AG04449 (cell line): ENCODE results near the gene STH.

Experiments
- CTCF ChIA-PET: fragments of 350-600 bp; formaldehyde crosslinking; extraction: SDS; loops from one replicate; lab custom pipeline; 2021; ENCODE audit warnings: antibody characterized with exemption; lab: Yijun Ruan, JAX
- POLR2A ChIA-PET: fragments of 400-600, 350-600 bp; formaldehyde crosslinking; extraction: SDS; loops from one replicate; lab custom pipeline; 2020; ENCODE audit warnings: antibody characterized with exemption, inconsistent platforms; lab: Yijun Ruan, JAX
- DNase-seq: peaks from one replicate; pipeline ENCODE4 v3.0.0-alpha.2; 2010; ENCODE audit warnings: low read depth, low spot score
- H3K4me3 ChIP-seq: 2 replicates; pipeline ENCODE4 v1.5.1; 2011; ENCODE audit warnings: low read depth, mild to moderate bottlenecking, control low read depth, low read length
- TF ChIP-seq, protein P1 (sequence below): IDR thresholded peaks from one replicate; pipeline ENCODE4 v1.5.1; 2011; ENCODE audit warnings: mild to moderate bottlenecking, moderate library complexity, low read length, control low read depth, inconsistent platforms; ENCODE audit not compliant: insufficient read depth; ENCODE audit errors: missing control alignments

STH gene

GRCh38 chr17:45958994-45959665 lies 39.9 kb upstream of the STH start:
- POLR2A ChIA-PET: no interaction called here
- TF ChIP-seq, protein P1, sequence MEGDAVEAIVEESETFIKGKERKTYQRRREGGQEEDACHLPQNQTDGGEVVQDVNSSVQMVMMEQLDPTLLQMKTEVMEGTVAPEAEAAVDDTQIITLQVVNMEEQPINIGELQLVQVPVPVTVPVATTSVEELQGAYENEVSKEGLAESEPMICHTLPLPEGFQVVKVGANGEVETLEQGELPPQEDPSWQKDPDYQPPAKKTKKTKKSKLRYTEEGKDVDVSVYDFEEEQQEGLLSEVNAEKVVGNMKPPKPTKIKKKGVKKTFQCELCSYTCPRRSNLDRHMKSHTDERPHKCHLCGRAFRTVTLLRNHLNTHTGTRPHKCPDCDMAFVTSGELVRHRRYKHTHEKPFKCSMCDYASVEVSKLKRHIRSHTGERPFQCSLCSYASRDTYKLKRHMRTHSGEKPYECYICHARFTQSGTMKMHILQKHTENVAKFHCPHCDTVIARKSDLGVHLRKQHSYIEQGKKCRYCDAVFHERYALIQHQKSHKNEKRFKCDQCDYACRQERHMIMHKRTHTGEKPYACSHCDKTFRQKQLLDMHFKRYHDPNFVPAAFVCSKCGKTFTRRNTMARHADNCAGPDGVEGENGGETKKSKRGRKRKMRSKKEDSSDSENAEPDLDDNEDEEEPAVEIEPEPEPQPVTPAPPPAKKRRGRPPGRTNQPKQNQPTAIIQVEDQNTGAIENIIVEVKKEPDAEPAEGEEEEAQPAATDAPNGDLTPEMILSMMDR: no peak
- no peak for DNase-seq
- no peak overlapping the region for H3K4me3 ChIP-seq
- CTCF ChIA-PET: no interaction called here

DNA sequence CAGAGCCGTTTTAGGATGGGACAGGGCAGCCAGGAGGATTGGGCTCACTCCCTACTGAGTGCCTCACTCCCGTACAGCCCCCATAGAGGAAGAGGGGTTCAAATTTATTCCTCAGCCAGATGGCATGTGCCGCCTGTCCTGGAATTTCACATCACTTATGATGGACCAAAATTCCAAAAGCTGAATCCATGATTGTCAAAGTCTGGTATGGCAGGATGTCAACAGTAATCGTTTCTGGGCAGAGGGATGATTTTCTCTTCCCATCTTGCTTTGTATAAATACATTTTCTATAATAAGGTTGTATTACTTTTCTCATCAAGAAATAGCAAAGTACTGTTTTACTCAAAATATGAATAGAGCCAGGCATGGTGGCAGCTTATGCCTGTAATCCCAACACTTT lies 38.7 kb upstream of the STH start:
- TF ChIP-seq, protein P1: no peak
- H3K4me3 ChIP-seq: no peak overlapping the region
- ChIA-PET POLR2A (no interaction called here), CTCF (interaction anchor here (4.3 kb wide), 1 partner anchor 11 kb away, joined by 20 read pairs; no protein-coding TSS in a partner anchor)
- no peak for DNase-seq

- ChIA-PET POLR2A (interaction anchor here (0.7 kb wide), 1 partner anchor 159 kb away, joined by 3 read pairs; no protein-coding TSS in a partner anchor), CTCF (interaction anchor here (4.3 kb wide), 1 partner anchor 12 kb away, joined by 20 read pairs; no protein-coding TSS in a partner anchor)
- no peak overlapping the region for H3K4me3 ChIP-seq
- TF ChIP-seq, protein P1: no peak
- DNase-seq: no peak
Measured at GRCh38 chr17:45961206-45961605, 37.8 kb upstream of the STH start.

GRCh38 chr17:45962221-45962972 lies 36.7 kb upstream of the STH start:
- H3K4me3 ChIP-seq: no peak overlapping the region
- DNase-seq: no peak
- ChIA-PET CTCF (interaction anchor here (4.3 kb wide), 1 partner anchor 13 kb away, joined by 20 read pairs; no protein-coding TSS in a partner anchor), POLR2A (no interaction called here)
- TF ChIP-seq, protein P1: no peak

DNA sequence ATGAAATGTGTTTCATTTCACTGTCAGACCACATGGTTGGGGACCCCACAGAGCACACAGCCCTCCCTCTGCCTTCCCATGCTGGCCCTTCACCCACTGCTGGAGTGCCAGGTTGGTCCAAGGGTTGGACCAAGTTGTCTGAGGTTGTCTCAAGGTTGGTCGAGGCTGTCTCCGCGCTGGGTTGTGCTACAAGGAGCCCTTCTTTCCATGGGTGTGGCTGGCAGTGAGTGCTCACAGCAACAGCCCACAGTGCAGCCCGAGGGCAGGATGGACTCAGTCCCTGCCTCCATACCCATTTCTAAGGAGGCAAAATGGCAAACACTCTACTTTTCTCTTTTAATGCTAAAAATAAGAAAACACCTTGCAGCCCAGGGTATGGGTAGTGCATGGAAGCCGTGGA lies 35.8 kb upstream of the STH start:
- POLR2A ChIA-PET: no interaction called here
- CTCF ChIA-PET: interaction anchor here (4.3 kb wide), 1 partner anchor 14 kb away, joined by 20 read pairs; no protein-coding TSS in a partner anchor
- DNase-seq: no peak
- TF ChIP-seq, protein P1: no peak
- no peak overlapping the region for H3K4me3 ChIP-seq

GRCh38 chr17:45963889-45964288 lies 35.2 kb upstream of the STH start:
- TF ChIP-seq, protein P1: no peak
- CTCF ChIA-PET: interaction anchor here (4.3 kb wide), 1 partner anchor 15 kb away, joined by 20 read pairs; no protein-coding TSS in a partner anchor
- H3K4me3 ChIP-seq: no peak overlapping the region
- DNase-seq: no peak
- POLR2A ChIA-PET: no interaction called here
